NK-92 (cell line): ENCODE data around the gene LDLRAD4.

Experiments used
- DNase-seq: peaks from one replicate; lab custom pipeline; 2025; ENCODE audit not compliant: unreplicated experiment; lab: John Stamatoyannopoulos, UW

The LDLRAD4 gene

DNA sequence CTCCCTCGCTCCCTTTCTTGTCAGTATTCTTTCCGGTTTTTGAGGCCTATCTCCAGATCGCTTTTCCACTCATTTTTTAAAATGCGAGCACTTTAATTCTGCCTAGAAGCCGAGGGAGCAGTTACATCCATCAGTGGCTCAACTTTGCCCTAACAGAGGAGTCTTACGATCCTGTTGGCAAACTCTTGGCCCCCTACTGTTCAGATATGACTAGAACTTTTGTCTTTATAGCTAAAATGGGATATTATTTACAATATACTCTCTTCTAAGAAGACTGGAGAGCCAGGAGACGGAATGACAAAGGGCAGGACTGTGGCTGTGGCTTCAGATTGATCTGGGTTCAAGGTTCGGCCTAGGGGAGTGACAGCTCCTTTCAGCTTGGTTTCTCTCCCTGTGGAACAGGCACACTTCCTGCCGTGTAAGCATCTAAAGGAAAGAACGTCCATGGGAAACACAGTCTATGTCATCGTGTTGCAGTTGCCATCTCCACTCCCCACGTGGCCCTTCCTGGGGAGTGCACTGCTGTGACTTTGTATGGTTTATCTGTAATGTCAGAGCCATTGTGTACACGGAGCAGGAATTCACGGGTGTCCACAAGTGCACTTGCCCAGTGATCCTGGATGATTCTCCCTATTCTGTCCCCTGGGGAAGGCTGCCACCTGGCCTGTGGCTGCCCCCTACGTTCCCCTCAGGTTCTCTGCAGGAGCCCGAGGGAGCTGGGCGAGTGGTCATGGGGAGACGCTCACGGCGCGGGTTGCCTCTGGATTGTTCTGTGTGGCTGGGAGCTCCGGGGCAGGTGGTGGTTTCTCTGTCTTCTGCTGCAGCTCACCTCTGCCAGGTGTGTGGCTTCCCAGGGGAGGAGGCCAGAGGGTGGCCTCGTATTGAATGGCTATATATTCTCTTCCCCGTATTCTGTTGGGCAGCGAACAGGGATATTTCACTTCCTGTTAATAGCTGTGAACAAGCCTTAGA lies 222.0 kb downstream of the LDLRAD4 start:
- no peak for DNase-seq

DNA sequence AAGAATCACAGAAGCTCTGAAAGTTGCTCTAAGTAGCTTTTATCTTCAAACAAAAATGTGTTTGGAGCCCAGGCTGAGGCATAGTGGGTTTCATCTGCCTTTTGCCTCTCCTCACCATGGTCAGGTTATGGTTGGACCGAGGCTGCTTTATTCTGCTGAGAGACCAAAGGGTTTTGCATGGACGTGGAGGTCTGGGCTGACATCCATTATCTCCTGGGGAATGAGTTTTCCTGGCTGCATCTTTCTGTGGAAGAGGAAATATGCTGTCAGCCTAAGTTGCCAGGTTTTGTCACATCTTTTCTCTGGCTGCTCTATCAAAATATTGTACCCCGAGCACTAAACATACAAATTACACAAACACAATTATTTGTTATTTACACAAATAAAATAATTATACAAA lies 223.2 kb downstream of the LDLRAD4 start:
- no peak for DNase-seq

DNA sequence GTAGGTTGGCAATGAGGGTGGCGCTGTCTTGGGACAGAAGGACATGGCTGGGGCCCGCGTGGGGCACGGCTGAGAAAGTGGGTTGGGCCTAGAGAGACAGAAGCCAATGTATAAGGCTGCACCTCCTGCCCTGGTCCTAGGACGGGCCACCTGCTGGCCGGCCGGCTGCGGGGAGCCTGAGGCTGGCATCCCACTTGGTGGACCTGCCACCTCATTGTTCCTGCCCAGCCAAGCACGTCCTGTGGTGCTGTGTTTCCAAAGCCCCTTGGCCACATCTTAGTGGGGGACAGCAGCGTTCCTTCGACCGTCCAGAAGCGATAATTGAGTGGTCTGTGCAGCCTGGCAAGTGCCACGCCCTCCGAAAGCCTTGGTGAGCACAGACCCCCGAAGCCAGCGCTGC lies 223.9 kb downstream of the LDLRAD4 start:
- DNase-seq, result no peak

DNA sequence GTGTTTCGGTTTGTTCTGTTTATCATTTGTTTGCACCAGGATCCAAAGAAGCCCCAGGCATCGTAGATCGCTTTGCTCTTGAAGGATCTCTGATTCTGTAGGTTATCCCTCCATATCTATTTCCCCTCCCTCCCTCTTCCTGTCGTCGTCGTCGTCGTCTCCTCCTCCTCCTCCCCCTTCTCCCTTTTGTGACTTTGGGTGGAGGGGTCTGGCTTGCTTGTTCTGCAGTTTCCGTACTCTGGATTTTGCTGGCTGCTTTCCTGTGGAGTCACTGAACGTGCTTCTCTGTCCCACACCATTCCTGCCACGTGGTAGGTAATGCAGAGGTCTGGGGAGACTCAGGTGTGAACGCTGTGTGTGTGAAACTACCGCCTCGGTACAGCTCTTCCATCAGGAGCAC lies 225.0 kb downstream of the LDLRAD4 start:
- DNase-seq, result no peak

DNA sequence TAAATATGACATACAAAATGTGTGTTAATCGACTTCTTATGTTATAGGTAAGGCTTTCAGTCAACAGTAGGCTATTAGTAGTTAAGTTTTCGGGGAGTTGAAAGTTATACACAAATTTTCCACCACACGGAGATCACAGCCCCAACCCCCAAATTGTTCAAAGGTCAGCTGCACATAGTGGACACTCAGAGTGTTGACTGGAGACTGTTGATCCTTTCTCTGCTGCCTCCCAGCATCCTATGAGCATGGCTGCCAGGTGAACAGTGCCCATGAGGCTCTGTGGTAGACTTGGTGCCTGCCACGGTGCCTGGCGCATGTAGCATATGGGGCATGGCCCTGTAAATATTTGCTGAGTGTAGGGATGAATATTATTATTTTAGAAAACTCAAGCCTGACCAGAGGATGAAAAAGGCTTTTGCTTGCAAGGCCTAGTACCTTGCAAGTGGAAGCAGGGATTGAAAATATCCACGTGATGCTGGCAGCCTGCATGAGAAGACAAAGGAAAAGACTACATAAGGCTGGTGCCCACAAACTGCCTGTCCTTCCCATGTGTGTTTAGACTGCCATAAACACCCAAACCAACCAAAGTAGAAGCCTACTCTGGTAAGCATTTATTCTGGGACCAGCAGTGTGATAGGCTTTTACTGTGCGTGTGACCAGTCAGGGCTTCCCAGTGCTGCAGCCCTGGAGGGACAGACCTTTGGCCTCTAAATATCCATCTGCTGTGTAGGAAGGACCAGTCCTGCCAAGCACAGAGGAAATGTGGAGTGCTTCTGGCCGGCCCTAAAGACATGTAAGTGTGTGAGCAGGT lies 226.1 kb downstream of the LDLRAD4 start:
- DNase-seq, result no peak

DNA sequence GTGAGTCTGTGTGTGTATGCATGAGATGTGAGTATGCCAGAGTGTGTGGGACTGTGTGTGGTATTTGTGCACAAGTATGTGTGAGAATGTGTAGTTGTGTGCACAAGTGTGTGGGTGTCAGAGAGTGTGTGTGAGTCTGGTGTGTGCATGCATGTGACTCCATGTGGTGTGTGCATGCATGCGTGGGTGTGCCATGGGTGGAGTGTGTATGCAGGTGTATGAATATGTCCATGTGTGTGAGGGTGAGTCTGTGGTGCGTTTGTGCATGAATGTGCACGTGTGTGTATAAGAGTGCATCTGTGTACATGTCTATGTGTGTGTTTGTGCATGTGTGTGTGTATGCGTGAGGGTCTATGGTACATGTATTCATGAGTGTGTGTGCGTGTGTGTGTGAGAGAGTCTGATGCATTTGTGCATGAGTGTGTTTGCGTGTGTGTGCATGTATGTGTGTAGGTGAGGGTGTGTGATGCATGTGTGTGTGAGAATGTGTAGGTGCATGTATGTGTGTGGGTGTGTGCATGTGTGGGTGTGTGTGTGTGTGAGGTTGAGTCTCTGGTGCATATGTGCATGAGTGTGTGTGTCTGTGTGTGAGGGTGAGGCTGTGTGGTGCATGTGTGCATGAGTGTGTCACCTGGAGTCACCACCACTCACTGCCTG lies 226.8 kb downstream of the LDLRAD4 start:
- no peak for DNase-seq

DNA sequence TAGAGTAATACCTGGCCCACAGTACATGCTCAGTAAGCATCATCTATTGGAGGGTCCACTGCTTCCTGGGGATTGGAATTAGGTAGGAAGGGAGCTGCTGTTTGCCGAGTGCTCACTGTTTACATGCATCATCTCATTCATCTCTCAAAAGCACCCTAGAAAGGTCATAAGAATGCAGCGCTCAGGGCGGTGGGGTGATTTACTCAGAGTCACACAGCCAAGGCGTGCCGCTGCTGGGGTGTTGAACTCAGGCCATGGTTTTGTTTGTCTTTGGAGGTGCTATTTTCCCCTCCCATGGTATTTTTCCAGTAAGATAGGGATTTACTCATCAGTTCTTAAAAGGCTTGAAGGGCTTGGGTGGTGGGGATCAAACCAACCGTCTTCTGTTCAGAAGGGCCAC lies 227.5 kb downstream of the LDLRAD4 start:
- no peak for DNase-seq

- no peak for DNase-seq
Measured at GRCh38 chr18:13446610-13447461, 228.3 kb downstream of the LDLRAD4 start.

GRCh38 chr18:13447621-13448334 lies 229.2 kb downstream of the LDLRAD4 start:
- no peak for DNase-seq

GRCh38 chr18:13448335-13448795 lies 229.8 kb downstream of the LDLRAD4 start:
- DNase-seq, result no peak

DNA sequence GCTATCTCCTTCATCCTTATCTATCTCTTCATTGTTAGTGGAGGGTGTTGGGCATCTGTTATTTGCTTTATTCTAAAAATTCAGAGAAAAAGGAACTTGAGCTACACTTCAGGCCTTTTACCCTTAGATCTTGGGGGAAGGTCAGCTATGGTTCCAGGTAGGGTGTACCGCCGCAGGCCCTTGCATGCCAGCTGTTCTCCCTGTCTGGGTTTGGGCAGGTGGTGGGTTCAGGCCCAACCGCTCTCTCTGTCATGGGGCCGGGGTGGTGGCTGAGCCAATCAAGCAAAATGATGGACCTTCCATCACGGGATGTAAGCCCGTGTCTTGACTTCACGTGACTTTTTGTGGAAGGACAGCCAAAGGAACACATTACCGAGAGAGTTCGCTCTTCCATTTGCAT lies 231.1 kb downstream of the LDLRAD4 start:
- no peak for DNase-seq

DNA sequence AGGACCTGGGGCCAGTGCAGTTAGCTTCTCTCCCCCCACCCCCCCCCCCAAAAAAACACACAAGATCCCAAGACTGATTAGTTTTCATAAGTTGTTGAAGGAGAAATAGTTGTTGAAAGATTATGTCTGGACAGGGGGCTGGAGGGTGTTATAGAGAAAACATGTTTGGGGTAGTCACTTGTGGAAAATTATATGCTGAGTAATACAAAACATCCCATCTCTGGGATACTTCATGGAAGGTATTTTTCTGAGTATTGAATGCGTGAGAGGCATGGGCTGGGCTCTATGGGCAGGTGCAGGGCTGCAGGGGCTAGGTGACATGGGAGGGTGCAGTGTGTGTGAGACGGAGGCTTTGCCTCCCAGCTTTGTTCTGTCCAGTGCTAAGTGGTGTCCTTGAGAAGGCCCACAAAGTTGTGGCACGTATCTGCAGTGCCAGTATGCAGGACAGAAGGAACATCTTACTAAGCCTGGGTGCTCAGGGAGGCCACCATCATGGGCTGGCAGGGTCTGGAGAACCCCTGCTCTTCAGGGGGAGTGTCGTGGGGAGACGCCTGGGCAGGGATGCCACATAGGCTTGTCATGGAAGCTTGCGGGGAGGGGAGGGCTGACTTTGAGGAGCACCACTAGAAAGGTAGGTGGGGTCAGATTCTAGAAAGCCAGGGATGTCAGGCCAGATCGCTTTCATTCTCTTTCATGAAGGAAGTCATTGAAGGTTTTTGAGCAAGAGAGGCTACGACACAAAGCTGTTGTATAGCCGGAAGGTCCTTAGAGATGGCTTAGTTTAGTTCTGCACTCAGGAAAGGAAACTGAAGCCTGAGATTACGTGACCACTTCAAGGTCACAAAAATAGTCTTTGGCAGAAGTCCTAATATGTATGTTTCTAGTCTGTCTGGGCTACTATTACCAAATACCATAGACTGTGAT lies 232.0 kb downstream of the LDLRAD4 start:
- DNase-seq, result no peak

GRCh38 chr18:13451213-13451540 lies 232.6 kb downstream of the LDLRAD4 start:
- no peak for DNase-seq

DNA sequence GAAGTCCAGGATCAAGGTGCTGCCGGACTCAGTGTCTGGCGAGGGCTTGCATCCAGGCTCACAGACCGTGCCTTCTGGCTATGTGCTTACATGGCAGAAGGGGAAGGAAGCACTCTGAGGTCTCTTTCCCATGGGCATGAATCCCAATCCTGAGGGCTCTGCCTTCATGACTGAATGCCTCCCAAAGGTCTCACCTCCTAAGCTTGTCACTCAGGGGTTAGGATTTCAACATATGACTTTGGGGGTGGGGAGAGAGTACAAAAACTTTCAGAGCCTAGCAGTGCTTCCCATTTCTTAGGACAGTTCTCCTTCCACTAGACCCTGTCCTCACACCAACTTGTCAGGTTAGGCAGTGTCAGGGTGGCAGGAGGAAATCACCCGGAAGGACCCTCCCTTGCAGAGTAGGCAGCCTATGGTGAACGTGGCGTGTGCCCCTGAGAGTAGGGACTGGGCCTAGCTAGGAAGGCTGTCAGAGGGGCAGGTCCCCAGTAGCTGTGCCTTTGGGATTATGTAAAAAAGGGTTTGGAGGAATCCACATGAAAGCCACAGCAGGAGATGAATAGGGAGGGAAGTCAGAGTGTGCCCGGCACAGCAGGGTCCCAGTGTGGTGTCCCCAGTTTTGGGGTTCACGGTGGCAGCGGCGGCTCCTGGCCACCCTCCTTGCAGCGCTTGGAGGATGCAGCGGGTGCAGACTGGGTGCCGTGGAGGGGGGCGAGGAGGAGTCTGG lies 233.3 kb downstream of the LDLRAD4 start:
- no peak for DNase-seq

DNA sequence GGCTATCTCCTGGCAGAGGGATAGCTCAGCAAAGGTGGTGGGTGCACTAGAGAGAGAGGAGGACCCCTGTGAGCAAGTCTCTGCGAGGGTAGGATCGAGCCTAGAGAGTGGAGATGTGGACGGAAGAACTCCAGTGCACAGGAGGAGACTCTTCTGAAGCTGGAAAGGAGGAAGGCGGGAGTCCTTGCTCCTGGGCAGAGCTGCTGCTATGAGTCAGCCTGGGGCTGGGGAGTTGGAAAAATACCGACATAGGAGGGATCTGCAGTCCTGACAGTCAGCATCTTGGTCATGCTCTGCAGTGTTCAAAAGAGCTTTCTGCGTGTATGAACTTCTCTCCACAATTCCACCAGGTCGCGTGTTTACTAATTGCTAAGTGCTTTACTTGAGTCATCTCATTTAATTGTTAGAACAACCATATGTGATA lies 233.8 kb downstream of the LDLRAD4 start:
- DNase-seq, result no peak

DNA sequence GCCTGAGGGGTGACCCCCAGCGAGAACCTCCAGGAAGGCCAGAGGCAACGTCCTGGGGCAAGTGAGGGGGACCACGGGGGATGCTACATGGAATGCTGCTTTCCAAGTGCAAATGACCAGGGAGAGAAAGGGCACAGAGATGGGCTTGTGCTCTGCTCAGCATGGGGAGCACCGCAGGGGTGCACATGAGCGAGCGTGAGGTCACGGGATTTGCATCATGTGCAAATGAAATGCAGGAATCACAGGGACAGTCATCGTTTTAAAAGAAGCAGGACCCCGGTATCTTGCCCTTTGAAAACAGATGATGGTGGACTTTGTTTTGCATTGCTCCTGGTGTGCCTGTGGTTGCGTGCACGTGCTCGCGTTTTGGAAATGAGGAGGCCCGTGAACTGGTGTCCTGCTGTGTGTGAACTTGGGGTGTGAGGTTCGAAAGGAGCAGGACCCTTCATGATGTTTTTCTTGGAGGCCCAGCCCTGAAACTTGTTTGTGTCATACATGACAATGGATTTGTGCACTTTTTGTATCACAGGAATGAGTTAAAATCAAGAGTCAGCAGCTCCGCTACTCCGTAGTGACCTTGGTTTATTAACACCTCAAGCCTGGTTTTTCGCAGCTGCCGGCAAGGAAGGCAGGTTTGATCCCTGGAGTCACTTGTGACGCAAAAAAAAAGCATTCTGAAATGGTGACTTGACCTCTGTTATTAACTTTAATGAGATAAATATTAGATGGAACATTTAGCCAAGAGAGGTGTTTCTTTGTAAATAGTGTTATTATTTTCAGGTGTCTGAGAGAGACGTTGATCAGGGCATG lies 234.5 kb downstream of the LDLRAD4 start:
- DNase-seq, result no peak

GRCh38 chr18:13453714-13454113 lies 235.2 kb downstream of the LDLRAD4 start:
- no peak for DNase-seq
